ENCODE results near the gene PDP2. TPM values are rescaled to one million over a fixed set of nuclear protein-coding genes. Genes with fewer than 3 reads are reported as not detected.

Gene PDP2
- total RNA-seq, 1 experiment from 2014 or later, result 23.1 TPM

GRCh38 chr16:66847533-66848067 is 32.7 kb upstream of the PDP2 start:
- no peak overlapping the region for H4K91ac ChIP-seq (ENCODE audit: insufficient read length, low read depth, low read length)
- H2BK12ac ChIP-seq (ENCODE audit: insufficient read length, low read depth, low read length), result no peak overlapping the region
- WGBS (ENCODE audit: extremely low coverage, insufficient read length, low lambda C conversion rate), result no CpG with 5 or more reads among the region's 6 CpGs
- no peak overlapping the region for H3K23ac ChIP-seq (ENCODE audit: insufficient read length, low read depth, low read length)
- no peaks in the 10 kb centered on the region for H3K79me1 ChIP-seq (ENCODE audit: insufficient read depth, low read depth, low read length, poor library complexity, severe bottlenecking)
- no peak overlapping the region for H3K14ac ChIP-seq (ENCODE audit: insufficient read depth, low read length)
- no peak overlapping the region for H2AFZ ChIP-seq (ENCODE audit: low read length)
- no peak overlapping the region for H3K9ac ChIP-seq (ENCODE audit: extremely low read depth, insufficient read length, low read length)
- peaks cover 2 to 16% of the 10 kb centered on the region in 2 experiments; a peak in 3 of 4 replicates for H3K4me1 Mint-ChIP-seq
- H3K27ac ChIP-seq (ENCODE audit: insufficient read length, low read depth, low read length), result no peak overlapping the region
- H3K4me2 ChIP-seq (ENCODE audit: insufficient read depth, insufficient read length, low read length), result no peak overlapping the region
- H3K27ac Mint-ChIP-seq, result no peak overlapping the region
- no peak overlapping the region for H3K4me3 Mint-ChIP-seq
- peaks cover 64% of the 10 kb centered on the region for H3K27me3 Mint-ChIP-seq (ENCODE audit: low read depth)
- no peak for DNase-seq
- H3T11ph ChIP-seq (ENCODE audit: low read length), result no peak overlapping the region
- H3K23me2 ChIP-seq (ENCODE audit: insufficient read length, low read depth, low read length, poor library complexity, severe bottlenecking), result peaks cover 13% of the 10 kb centered on the region
- H3K4ac ChIP-seq (ENCODE audit: low read depth, low read length), result no peak overlapping the region
- no peak overlapping the region for H4K5ac ChIP-seq (ENCODE audit: insufficient read length, low read depth, low read length)
- H3K4me1 ChIP-seq (ENCODE audit: insufficient read depth, low read length), result no peaks in the 10 kb centered on the region; the same call in 1 of the 2 replicates
- no peak overlapping the region for H2BK120ac ChIP-seq (ENCODE audit: low read depth, low read length, poor library complexity, severe bottlenecking)
- H2BK20ac ChIP-seq (ENCODE audit: low read depth, low read length, poor library complexity, severe bottlenecking), result no peak overlapping the region
- peaks cover 17% of the 10 kb centered on the region for H3K27me3 ChIP-seq (ENCODE audit: insufficient read depth, low read length)
- no peaks in the 10 kb centered on the region; a peak in 1 of 7 replicates for H3K36me3 Mint-ChIP-seq (ENCODE audit: insufficient read depth in 1 of 3, low read depth in 3 of 3)
- H3K9me3 Mint-ChIP-seq, result no peaks in the 10 kb centered on the region
- no peaks in the 10 kb centered on the region for H3K79me2 ChIP-seq (ENCODE audit: insufficient read depth, low read length)
- H3K18ac ChIP-seq (ENCODE audit: insufficient read length, low read depth, low read length), result no peak overlapping the region
- no peak overlapping the region for H3K56ac ChIP-seq (ENCODE audit: insufficient read length, low read depth, low read length)
- H4K8ac ChIP-seq (replicated peaks; ENCODE audit: insufficient read length, low read depth, low read length), result no peak overlapping the region
- no peak overlapping the region for H2BK15ac ChIP-seq (ENCODE audit: low read depth, low read length)
- H4K20me1 ChIP-seq (ENCODE audit: control insufficient read depth, insufficient read depth, insufficient read length), result no peaks in the 10 kb centered on the region
- no peaks in the 10 kb centered on the region for H3K9me3 ChIP-seq (ENCODE audit: control insufficient read depth, low read depth, low read length)
- H2BK5ac ChIP-seq (ENCODE audit: insufficient read length, low read length), result no peak overlapping the region
- H2AK5ac ChIP-seq (ENCODE audit: insufficient read length, low read length), result no peak overlapping the region
- no peak for TF ChIP-seq CTCF (conservative IDR thresholded peaks at IDR 0.05)
